Measurements from ENCODE around the gene C20orf173. TPM values are rescaled to one million over a fixed set of nuclear protein-coding genes. Genes with fewer than 3 reads are reported as not detected.
A peak's percentile ranks its signal among the peaks of the same experiment; 100 is the strongest.

Gene C20orf173
- total and polyA plus RNA-seq, 4 donors: not detected

- H3K4me3 ChIP-seq (ENCODE audit: low read length in 2 of 2): no peak overlapping the region
- ATAC-seq (ENCODE audit: low FRiP score): no peak
- WGBS, 2 donors: 91 to 94% methylated on average over 10 of the region's 10 CpGs
- peak; percentile 15 to 16 for DNase-seq
- H3K27me3 ChIP-seq (ENCODE audit: control insufficient read depth in 1 of 2, insufficient read depth in 2 of 2, low read length in 1 of 2): no peaks in the 10 kb centered on the region
- intact Hi-C loops (cut with DNase I): no loop called here
- H3K9me3 ChIP-seq (ENCODE audit: control insufficient read depth, low read length): no peaks in the 10 kb centered on the region
- H3K4me1 ChIP-seq (ENCODE audit: control insufficient read depth in 1 of 2, insufficient read depth in 2 of 2, low read length in 2 of 2): no peaks in the 10 kb centered on the region
- no peak overlapping the region for H3K27ac ChIP-seq (ENCODE audit: low read depth in 1 of 2, low read length in 2 of 2)
- H3K36me3 ChIP-seq (ENCODE audit: control insufficient read depth in 1 of 2, insufficient read depth in 2 of 2, low read length in 1 of 2): no peaks in the 10 kb centered on the region
Observed at GRCh38 chr20:35563834-35564233, 34.4 kb upstream of the C20orf173 start.

- Histone ChIP-seq H3K27me3 (ENCODE audit: control insufficient read depth in 1 of 2, insufficient read depth in 2 of 2, low read length in 1 of 2) (no peaks in the 10 kb centered on the region), H3K27ac (ENCODE audit: low read depth in 1 of 2, low read length in 2 of 2) (no peak overlapping the region), H3K36me3 (ENCODE audit: control insufficient read depth in 1 of 2, insufficient read depth in 2 of 2, low read length in 1 of 2) (no peaks in the 10 kb centered on the region), H3K9me3 (ENCODE audit: control insufficient read depth, low read length) (no peaks in the 10 kb centered on the region), H3K4me3 (ENCODE audit: low read length in 2 of 2) (no peak overlapping the region), H3K4me1 (ENCODE audit: control insufficient read depth in 1 of 2, insufficient read depth in 2 of 2, low read length in 2 of 2) (no peaks in the 10 kb centered on the region)
- DNase-seq (peak; percentile 30 to 52), ATAC-seq (ENCODE audit: low FRiP score) (no peak)
- intact Hi-C loops (cut with DNase I): no loop called here
- WGBS, 2 donors: 70 to 78% methylated on average over 9 to 10 of the region's 10 CpGs
Observed at GRCh38 chr20:35562541-35563110, 33.2 kb upstream of the C20orf173 start.

- ATAC-seq (ENCODE audit: low FRiP score): no peak
- Histone ChIP-seq H3K4me3 (ENCODE audit: low read length in 2 of 2) (no peak overlapping the region), H3K9me3 (ENCODE audit: control insufficient read depth, low read length) (no peaks in the 10 kb centered on the region), H3K4me1 (ENCODE audit: control insufficient read depth in 1 of 2, insufficient read depth in 2 of 2, low read length in 2 of 2) (no peaks in the 10 kb centered on the region), H3K27ac (ENCODE audit: low read depth in 1 of 2, low read length in 2 of 2) (no peak overlapping the region), H3K27me3 (ENCODE audit: control insufficient read depth in 1 of 2, insufficient read depth in 2 of 2, low read length in 1 of 2) (no peaks in the 10 kb centered on the region), H3K36me3 (ENCODE audit: control insufficient read depth in 1 of 2, insufficient read depth in 2 of 2, low read length in 1 of 2) (peaks cover 0 to 2% of the 10 kb centered on the region in 2 donors)
- peak; percentile 9 to 38 for DNase-seq
- WGBS, 2 donors: 51 to 54% methylated on average over 5 of the region's 5 CpGs
- intact Hi-C loops (cut with DNase I): no loop called here
Observed at GRCh38 chr20:35561671-35562070, 32.2 kb upstream of the C20orf173 start.

- ATAC-seq (ENCODE audit: low FRiP score) (no peak), DNase-seq (peak; percentile 29 to 45)
- Histone ChIP-seq H3K9me3 (ENCODE audit: control insufficient read depth, low read length) (no peaks in the 10 kb centered on the region), H3K27ac (ENCODE audit: low read depth in 1 of 2, low read length in 2 of 2) (no peak overlapping the region), H3K36me3 (ENCODE audit: control insufficient read depth in 1 of 2, insufficient read depth in 2 of 2, low read length in 1 of 2) (peaks cover 0 to 6% of the 10 kb centered on the region in 2 donors), H3K4me1 (ENCODE audit: control insufficient read depth in 1 of 2, insufficient read depth in 2 of 2, low read length in 2 of 2) (no peaks in the 10 kb centered on the region), H3K27me3 (ENCODE audit: control insufficient read depth in 1 of 2, insufficient read depth in 2 of 2, low read length in 1 of 2) (no peaks in the 10 kb centered on the region), H3K4me3 (ENCODE audit: low read length in 2 of 2) (no peak overlapping the region)
- WGBS, 2 donors: 5 to 8% methylated on average over 7 of the region's 7 CpGs
- intact Hi-C loops (cut with DNase I): no loop called here
Observed at GRCh38 chr20:35561268-35561667, 31.8 kb upstream of the C20orf173 start.

GRCh38 chr20:35560541-35560940 lies 31.1 kb upstream of the C20orf173 start:
- DNase-seq (peak; percentile 33 to 67), ATAC-seq (ENCODE audit: low FRiP score) (no peak)
- intact Hi-C loops (cut with DNase I): no loop called here
- no peaks in the 10 kb centered on the region for H3K9me3 ChIP-seq (ENCODE audit: control insufficient read depth, low read length)
- no peak overlapping the region for H3K4me3 ChIP-seq (ENCODE audit: low read length in 2 of 2)
- WGBS, 2 donors: 69 to 71% methylated on average over 10 of the region's 10 CpGs
- peaks cover 0 to 9% of the 10 kb centered on the region in 2 donors for H3K36me3 ChIP-seq (ENCODE audit: control insufficient read depth in 1 of 2, insufficient read depth in 2 of 2, low read length in 1 of 2)
- H3K4me1 ChIP-seq (ENCODE audit: control insufficient read depth in 1 of 2, insufficient read depth in 2 of 2, low read length in 2 of 2): no peaks in the 10 kb centered on the region
- H3K27me3 ChIP-seq (ENCODE audit: control insufficient read depth in 1 of 2, insufficient read depth in 2 of 2, low read length in 1 of 2): no peaks in the 10 kb centered on the region
- H3K27ac ChIP-seq (ENCODE audit: low read depth in 1 of 2, low read length in 2 of 2): no peak overlapping the region

- ATAC-seq (ENCODE audit: low FRiP score): no peak
- intact Hi-C loops (cut with DNase I): no loop called here
- peak; percentile 25 to 68 for DNase-seq
- no peaks in the 10 kb centered on the region for H3K9me3 ChIP-seq (ENCODE audit: control insufficient read depth, low read length)
- H3K36me3 ChIP-seq (ENCODE audit: control insufficient read depth in 1 of 2, insufficient read depth in 2 of 2, low read length in 1 of 2): peaks cover 0 to 9% of the 10 kb centered on the region in 2 donors
- H3K27me3 ChIP-seq (ENCODE audit: control insufficient read depth in 1 of 2, insufficient read depth in 2 of 2, low read length in 1 of 2): no peaks in the 10 kb centered on the region
- no peak overlapping the region for H3K4me3 ChIP-seq (ENCODE audit: low read length in 2 of 2)
- H3K4me1 ChIP-seq (ENCODE audit: control insufficient read depth in 1 of 2, insufficient read depth in 2 of 2, low read length in 2 of 2): no peaks in the 10 kb centered on the region
- H3K27ac ChIP-seq (ENCODE audit: low read depth in 1 of 2, low read length in 2 of 2): no peak overlapping the region
- WGBS, 2 donors: 70 to 74% methylated on average over 17 to 18 of the region's 18 CpGs
Observed at GRCh38 chr20:35560105-35560511, 30.7 kb upstream of the C20orf173 start.

GRCh38 chr20:35559042-35559693 lies 29.7 kb upstream of the C20orf173 start:
- intact Hi-C loops (cut with DNase I): no loop called here
- 84 to 89% methylated on average over 23 to 24 of the region's 24 CpGs for WGBS, 2 donors

GRCh38 chr20:35558451-35558850 lies 29.0 kb upstream of the C20orf173 start:
- no peaks in the 10 kb centered on the region for H3K4me1 ChIP-seq (ENCODE audit: control insufficient read depth in 1 of 2, insufficient read depth in 2 of 2, low read length in 2 of 2)
- no peaks in the 10 kb centered on the region for H3K9me3 ChIP-seq (ENCODE audit: control insufficient read depth, low read length)
- H3K27me3 ChIP-seq (ENCODE audit: control insufficient read depth in 1 of 2, insufficient read depth in 2 of 2, low read length in 1 of 2): no peaks in the 10 kb centered on the region
- WGBS, 2 donors: 86 to 89% methylated on average over 4 of the region's 4 CpGs
- ATAC-seq (ENCODE audit: low FRiP score): no peak
- intact Hi-C loops (cut with DNase I): no loop called here
- no peak overlapping the region for H3K4me3 ChIP-seq (ENCODE audit: low read length in 2 of 2)
- peaks cover 0 to 13% of the 10 kb centered on the region in 2 donors for H3K36me3 ChIP-seq (ENCODE audit: control insufficient read depth in 1 of 2, insufficient read depth in 2 of 2, low read length in 1 of 2)
- peak in 1 of 2 donors; percentile 27 for DNase-seq
- H3K27ac ChIP-seq (ENCODE audit: low read depth in 1 of 2, low read length in 2 of 2): no peak overlapping the region

More at GRCh38 chr20:35559042-35559693, 29.7 kb upstream of the C20orf173 start:
- no peaks in the 10 kb centered on the region for H3K4me1 ChIP-seq (ENCODE audit: control insufficient read depth in 1 of 2, insufficient read depth in 2 of 2, low read length in 2 of 2)
- H3K36me3 ChIP-seq (ENCODE audit: control insufficient read depth in 1 of 2, insufficient read depth in 2 of 2, low read length in 1 of 2): peaks cover 0 to 13% of the 10 kb centered on the region in 2 donors
- H3K4me3 ChIP-seq (ENCODE audit: low read length in 2 of 2): no peak overlapping the region
- ATAC-seq (ENCODE audit: low FRiP score): no peak
- peak in 1 of 2 donors; percentile 27 for DNase-seq
- H3K27me3 ChIP-seq (ENCODE audit: control insufficient read depth in 1 of 2, insufficient read depth in 2 of 2, low read length in 1 of 2): no peaks in the 10 kb centered on the region
- no peaks in the 10 kb centered on the region for H3K9me3 ChIP-seq (ENCODE audit: control insufficient read depth, low read length)
- H3K27ac ChIP-seq (ENCODE audit: low read depth in 1 of 2, low read length in 2 of 2): no peak overlapping the region

- intact Hi-C loops (cut with DNase I): no loop called here
- Histone ChIP-seq H3K36me3 (ENCODE audit: control insufficient read depth in 1 of 2, insufficient read depth in 2 of 2, low read length in 1 of 2) (peaks cover 0 to 18% of the 10 kb centered on the region in 2 donors), H3K27me3 (ENCODE audit: control insufficient read depth in 1 of 2, insufficient read depth in 2 of 2, low read length in 1 of 2) (no peaks in the 10 kb centered on the region), H3K4me3 (ENCODE audit: low read length in 2 of 2) (no peak overlapping the region), H3K9me3 (ENCODE audit: control insufficient read depth, low read length) (no peaks in the 10 kb centered on the region), H3K4me1 (ENCODE audit: control insufficient read depth in 1 of 2, insufficient read depth in 2 of 2, low read length in 2 of 2) (no peaks in the 10 kb centered on the region), H3K27ac (ENCODE audit: low read depth in 1 of 2, low read length in 2 of 2) (no peak overlapping the region)
- 92 to 97% methylated on average over 8 of the region's 8 CpGs for WGBS, 2 donors
- ATAC-seq (ENCODE audit: low FRiP score): no peak
- peak in 1 of 2 donors; percentile 63 for DNase-seq
Observed at GRCh38 chr20:35556871-35557270, 27.4 kb upstream of the C20orf173 start.

Measured in aorta (tissue), 5 donors.